Measurements from ENCODE around the gene TECTA.
A peak's percentile ranks its signal among the peaks of the same experiment; 100 is the strongest.

Gene TECTA

GRCh38 chr11:121180183-121180582 is 79.1 kb downstream of the TECTA start:
- DNase-seq (ENCODE audit: extremely low read depth, low read depth) = no peak
- TF ChIP-seq, protein P1, sequence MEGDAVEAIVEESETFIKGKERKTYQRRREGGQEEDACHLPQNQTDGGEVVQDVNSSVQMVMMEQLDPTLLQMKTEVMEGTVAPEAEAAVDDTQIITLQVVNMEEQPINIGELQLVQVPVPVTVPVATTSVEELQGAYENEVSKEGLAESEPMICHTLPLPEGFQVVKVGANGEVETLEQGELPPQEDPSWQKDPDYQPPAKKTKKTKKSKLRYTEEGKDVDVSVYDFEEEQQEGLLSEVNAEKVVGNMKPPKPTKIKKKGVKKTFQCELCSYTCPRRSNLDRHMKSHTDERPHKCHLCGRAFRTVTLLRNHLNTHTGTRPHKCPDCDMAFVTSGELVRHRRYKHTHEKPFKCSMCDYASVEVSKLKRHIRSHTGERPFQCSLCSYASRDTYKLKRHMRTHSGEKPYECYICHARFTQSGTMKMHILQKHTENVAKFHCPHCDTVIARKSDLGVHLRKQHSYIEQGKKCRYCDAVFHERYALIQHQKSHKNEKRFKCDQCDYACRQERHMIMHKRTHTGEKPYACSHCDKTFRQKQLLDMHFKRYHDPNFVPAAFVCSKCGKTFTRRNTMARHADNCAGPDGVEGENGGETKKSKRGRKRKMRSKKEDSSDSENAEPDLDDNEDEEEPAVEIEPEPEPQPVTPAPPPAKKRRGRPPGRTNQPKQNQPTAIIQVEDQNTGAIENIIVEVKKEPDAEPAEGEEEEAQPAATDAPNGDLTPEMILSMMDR (IDR thresholded peaks at IDR 0.05; ENCODE audit: low read depth, low read length, missing control alignments) = no peak
- H3K4me3 ChIP-seq (replicated peaks; ENCODE audit: low read depth, low read length) = no peak overlapping the region

- TF ChIP-seq, protein P1 (IDR thresholded peaks at IDR 0.05; ENCODE audit: low read depth, low read length, missing control alignments) = no peak
Measured at GRCh38 chr11:121188776-121189175, 87.7 kb downstream of the TECTA start.

DNA sequence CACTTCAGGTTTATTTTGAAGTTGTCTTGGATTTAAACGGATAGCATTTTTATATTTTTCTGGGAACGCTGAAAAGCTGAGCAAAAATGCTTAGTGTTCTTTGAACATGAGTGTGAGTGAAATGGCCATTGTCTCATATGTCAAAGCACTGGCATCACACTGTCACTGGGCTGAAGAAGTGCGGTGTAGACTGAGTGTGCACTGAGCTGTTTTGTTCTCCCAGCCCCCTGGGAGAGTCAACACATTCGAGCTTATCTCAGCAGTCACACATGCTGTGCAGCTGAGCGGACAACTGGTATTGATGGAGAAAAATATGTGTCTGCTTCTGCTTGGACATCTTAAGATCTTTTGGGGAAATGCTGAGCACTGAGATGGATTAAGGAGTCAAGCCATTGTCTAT is 90.8 kb downstream of the TECTA start:
- no peak overlapping the region for H3K4me3 ChIP-seq (replicated peaks; ENCODE audit: low read depth, low read length)
- DNase-seq (ENCODE audit: extremely low read depth, low read depth) = no peak
- TF ChIP-seq, protein P1 (IDR thresholded peaks at IDR 0.05; ENCODE audit: low read depth, low read length, missing control alignments) = no peak

More at GRCh38 chr11:121188776-121189175, 87.7 kb downstream of the TECTA start:
- no peak overlapping the region for H3K4me3 ChIP-seq (replicated peaks; ENCODE audit: low read depth, low read length)
- DNase-seq (ENCODE audit: extremely low read depth, low read depth) = no peak

DNA sequence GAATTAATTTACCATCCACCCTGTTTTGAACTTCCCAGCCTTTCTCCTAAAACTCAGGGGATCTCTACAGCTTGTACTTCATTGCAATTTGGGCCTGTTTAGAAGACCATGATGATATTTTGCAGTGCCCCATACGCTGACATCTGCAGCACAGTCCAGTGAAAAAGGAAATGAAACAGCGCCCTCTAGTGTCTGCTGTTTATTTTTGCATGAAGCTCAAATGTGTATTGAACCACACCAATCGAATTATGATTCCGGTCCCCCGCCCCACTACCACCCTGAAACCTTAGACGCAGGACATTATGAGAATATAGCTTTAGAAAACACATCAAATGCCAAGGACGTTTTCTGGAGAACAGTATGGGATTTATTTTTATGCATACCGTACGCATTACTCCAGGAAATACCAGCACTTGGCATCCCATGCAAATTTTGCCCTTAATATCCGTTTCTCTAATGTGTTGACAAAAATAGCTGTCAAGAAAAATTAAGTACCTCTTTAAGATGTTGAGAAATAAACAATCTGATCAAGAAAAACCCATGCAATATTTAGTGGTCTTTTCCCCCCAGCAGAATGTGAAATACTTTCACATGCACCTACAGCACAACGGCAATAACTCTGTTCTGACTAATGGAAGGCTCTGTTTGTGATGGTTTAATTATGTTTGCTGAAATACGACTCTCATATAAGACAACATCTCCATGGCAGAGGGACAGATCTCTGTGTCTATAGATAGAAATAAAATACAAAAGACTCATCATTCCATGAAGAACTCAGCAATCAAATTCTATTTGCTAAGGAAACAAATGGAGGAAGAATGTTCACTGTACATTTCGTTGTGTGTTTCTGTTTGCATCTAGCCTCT is 93.9 kb downstream of the TECTA start:
- TF ChIP-seq, protein P1 (IDR thresholded peaks at IDR 0.05; ENCODE audit: low read depth, low read length, missing control alignments) = peak; percentile 74
- peak; percentile 54 for DNase-seq (ENCODE audit: extremely low read depth, low read depth)
- H3K4me3 ChIP-seq (replicated peaks; ENCODE audit: low read depth, low read length) = no peak overlapping the region

DNA sequence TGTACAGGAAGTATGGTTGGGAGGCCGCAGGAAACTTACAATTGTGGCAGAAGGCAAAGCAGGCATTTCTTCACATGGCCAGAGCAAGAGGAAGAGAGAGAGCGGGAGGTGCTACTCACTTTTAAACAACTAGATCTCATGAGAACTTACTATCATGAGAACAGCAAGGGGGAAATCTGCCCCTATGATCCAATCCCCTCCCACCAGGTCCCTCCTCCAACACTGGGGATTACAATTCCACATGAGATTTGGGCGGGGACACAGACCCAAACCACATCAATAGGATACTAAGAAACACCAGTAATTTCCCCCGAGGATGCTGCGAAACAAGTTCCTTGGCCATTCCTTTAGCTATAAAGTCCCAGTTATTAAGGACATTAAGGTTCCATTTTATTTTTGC is 97.4 kb downstream of the TECTA start:
- no peak overlapping the region for H3K4me3 ChIP-seq (replicated peaks; ENCODE audit: low read depth, low read length)
- TF ChIP-seq, protein P1 (IDR thresholded peaks at IDR 0.05; ENCODE audit: low read depth, low read length, missing control alignments) = no peak
- no peak for DNase-seq (ENCODE audit: extremely low read depth, low read depth)

GRCh38 chr11:121199516-121199915 is 98.5 kb downstream of the TECTA start:
- TF ChIP-seq, protein P1 (IDR thresholded peaks at IDR 0.05; ENCODE audit: low read depth, low read length, missing control alignments) = no peak
- DNase-seq (ENCODE audit: extremely low read depth, low read depth) = no peak
- H3K4me3 ChIP-seq (replicated peaks; ENCODE audit: low read depth, low read length) = no peak overlapping the region

All from HFF-Myc (cell line).